ENCODE measurements around the gene SPACA6. TPM values are rescaled to one million over a fixed set of nuclear protein-coding genes. Genes with fewer than 3 reads are reported as not detected.
A peak's percentile ranks its signal among the peaks of the same experiment; 100 is the strongest.

Gene SPACA6
- total and polyA plus RNA-seq, 9 of the 15 experiments (the other 6 are each of a cell fraction or from before 2014, with no cell fraction given) = 1.3 to 17.3 (median 6.2) TPM

GRCh38 chr19:51701468-51702100 lies 8.5 kb downstream of the SPACA6 start (continued):
- TF ChIP-seq FOXP1 (CRISPR knock-in tag; IDR thresholded peaks at IDR 0.05) (peak; percentile 19; the same call in 1 of the 2 replicates), JUND (IDR thresholded peaks at IDR 0.05; ENCODE audit: borderline replicate concordance, low read depth, low read length) (no peak), JUND (tag; IDR thresholded peaks at IDR 0.05; ENCODE audit: borderline replicate concordance, low read depth, low read length) (peak; percentile 34; the same call in 1 of the 3 replicates), MYC (IDR thresholded peaks at IDR 0.05; ENCODE audit: low read depth, low read length) (peak; percentile 52), MYC (CRISPR knock-in tag; IDR thresholded peaks at IDR 0.05; ENCODE audit: borderline replicate concordance, low read depth) (no peak), ZNF318 (IDR thresholded peaks at IDR 0.05; ENCODE audit: borderline replicate concordance in 1 of 2, low read depth in 1 of 2) (no peak), BRCA1 (IDR thresholded peaks at IDR 0.05) (no peak), BRCA1 (CRISPR knock-in tag; IDR thresholded peaks at IDR 0.05) (no peak), ELF2 (CRISPR knock-in tag; IDR thresholded peaks at IDR 0.05) (no peak), CBFA2T2 (conservative IDR thresholded peaks at IDR 0.05) (peak; percentile 64), ILK (tag; IDR thresholded peaks at IDR 0.05; ENCODE audit: borderline replicate concordance, low read depth) (no peak), TEAD4 (IDR thresholded peaks at IDR 0.05; ENCODE audit: low read length) (peak; percentile 46), TEAD4 (CRISPR knock-in tag; IDR thresholded peaks at IDR 0.05; ENCODE audit: borderline replicate concordance) (no peak), POLR2G (IDR thresholded peaks at IDR 0.05; ENCODE audit: low read depth, low read length) (no peak; the same call in 1 of the 2 replicates), CEBPG (CRISPR knock-in tag; IDR thresholded peaks at IDR 0.05) (no peak), CEBPG (tag; conservative IDR thresholded peaks at IDR 0.05 in 1 of 2, IDR thresholded peaks at IDR 0.05 in 1 of 2) (no peak), TAF9B (IDR thresholded peaks at IDR 0.05; ENCODE audit: partially characterized antibody) (no peak), ARID1B (IDR thresholded peaks at IDR 0.05) (peak; percentile 88), TCF7 (IDR thresholded peaks at IDR 0.05; ENCODE audit: borderline replicate concordance) (peak; percentile 66; the same call in 1 of the 2 replicates), JUN (IDR thresholded peaks at IDR 0.05; ENCODE audit: borderline replicate concordance, low read depth, low read length) (no peak), JUN (CRISPR knock-in tag; IDR thresholded peaks at IDR 0.05; ENCODE audit: borderline replicate concordance) (no peak), ZNF274 (IDR thresholded peaks at IDR 0.05; ENCODE audit: borderline replicate concordance, low read depth, low read length) (no peak)
